HCT116 (cell line): ENCODE results near the gene TYK2.

Experiments used
- CTCF ChIP-seq, 3 experiments: fragments of 200-600 bp in 1 of 3; sonication (generic) in 1 of 3; IDR thresholded peaks in 2 of 3; conservative IDR thresholded peaks in 1 of 3; 2 replicates each; pipeline ENCODE4 v1.5.1; 2012 to 2017; ENCODE audit warnings: low read depth in 2 of 3, low read length in 2 of 3, antibody characterized with exemption in 1 of 3, borderline replicate concordance in 1 of 3, control low read depth in 1 of 3, mild to moderate bottlenecking in 1 of 3, mixed read lengths in 1 of 3, mixed run types in 1 of 3, moderate library complexity in 1 of 3; ENCODE audit not compliant: insufficient read depth in 1 of 3
- ELF1 ChIP-seq: IDR thresholded peaks from 2 replicates; pipeline ENCODE4 v1.6.1; 2012; ENCODE audit warnings: low read depth, borderline replicate concordance
- EZH2 ChIP-seq: fragments of 200-600 bp; sonication (generic); IDR thresholded peaks from 2 replicates; pipeline ENCODE4 v1.6.1; 2017; ENCODE audit warnings: antibody characterized with exemption, mixed run types
- MAX ChIP-seq: IDR thresholded peaks from 2 replicates; pipeline ENCODE4 v1.6.1; 2012
- POLR2A ChIP-seq: IDR thresholded peaks from 2 replicates; pipeline ENCODE4 v1.7.0; 2011; ENCODE audit warnings: borderline replicate concordance; ENCODE audit not compliant: insufficient read depth, insufficient read length; ENCODE audit errors: extremely low read depth
- SP1 ChIP-seq: IDR thresholded peaks from 2 replicates; pipeline ENCODE4 v1.6.1; 2012; ENCODE audit warnings: low read depth
- ZNF274 ChIP-seq: fragments of 200-500 bp; sonication (Bioruptor generic); IDR thresholded peaks from 2 replicates; pipeline ENCODE4 v1.6.1; 2014; ENCODE audit warnings: mild to moderate bottlenecking, low read depth, low read length, inconsistent platforms

GRCh38 chr19:10378124-10378523, 2.2 kb downstream of the TYK2 start:
- TF ChIP-seq CTCF (IDR thresholded peaks at IDR 0.05 in 2 of 3, conservative IDR thresholded peaks at IDR 0.05 in 1 of 3; ENCODE audit: borderline replicate concordance in 1 of 3, insufficient read depth in 1 of 3, low read depth in 2 of 3, low read length in 2 of 3) (no peak), SP1 (no peak), EZH2 (no peak), ZNF274 (no peak), MAX (no peak), ELF1 (no peak), POLR2A (no peak)
